Keratinocyte (primary cell): ENCODE data around the gene RFC1. TPM values are rescaled to one million over a fixed set of nuclear protein-coding genes. Genes with fewer than 3 reads are reported as not detected.

Experiments used
- DNase-seq: peaks from one replicate; pipeline ENCODE4 v3.0.0-alpha.2; 2011; ENCODE audit warnings: low read depth, missing footprints, low spot score
- FAIRE-seq: peaks from 2 replicates; lab custom pipeline; 2011; peaks lifted over from hg19 to GRCh38; lab: Jason Lieb, UNC
- H2AFZ ChIP-seq: 2 replicates; pipeline ENCODE4 v1.6.0; 2012; ENCODE audit warnings: low read length, control low read depth, inconsistent platforms; ENCODE audit not compliant: control insufficient read depth
- H3K27ac ChIP-seq: 2 replicates; pipeline ENCODE4 v1.5.1; 2011; ENCODE audit warnings: low read length; ENCODE audit not compliant: control insufficient read depth, insufficient read depth
- H3K27me3 ChIP-seq: 3 replicates; pipeline ENCODE4 v1.6.0; 2011; ENCODE audit warnings: low read length; ENCODE audit not compliant: control insufficient read depth, insufficient read depth; ENCODE audit errors: extremely low read depth
- H3K36me3 ChIP-seq, 2 experiments: 2 replicates in 1 of 2; 3 replicates in 1 of 2; pipeline ENCODE4 v1.5.1; 2011; ENCODE audit warnings: low read length in 2 of 2, mild to moderate bottlenecking in 1 of 2; ENCODE audit not compliant: control insufficient read depth in 2 of 2, insufficient read depth in 2 of 2; ENCODE audit errors: extremely low read depth in 1 of 2
- H3K4me1 ChIP-seq: 3 replicates; pipeline ENCODE4 v1.5.1; 2011; ENCODE audit warnings: low read length; ENCODE audit not compliant: control insufficient read depth, insufficient read depth; ENCODE audit errors: extremely low read depth
- H3K4me2 ChIP-seq: 3 replicates; pipeline ENCODE4 v1.6.0; 2011; ENCODE audit warnings: low read depth, low read length; ENCODE audit not compliant: control insufficient read depth, insufficient read depth; ENCODE audit errors: extremely low read depth
- H3K4me3 ChIP-seq, 3 experiments: fragments of 200-600 bp in 1 of 3; sonication (generic) in 1 of 3; 2 replicates in 2 of 3; 3 replicates in 1 of 3; pipeline ENCODE4 v1.5.1; 2011 to 2016; ENCODE audit warnings: low read length in 3 of 3, mild to moderate bottlenecking in 3 of 3, control low read depth in 2 of 3, inconsistent platforms in 1 of 3, low read depth in 1 of 3, mixed read lengths in 1 of 3, mixed run types in 1 of 3, moderate library complexity in 1 of 3; ENCODE audit not compliant: control insufficient read depth in 2 of 3, insufficient read depth in 2 of 3; ENCODE audit errors: extremely low read depth in 1 of 3
- H3K79me2 ChIP-seq: 2 replicates; pipeline ENCODE4 v1.6.0; 2012; ENCODE audit warnings: low read length; ENCODE audit not compliant: control insufficient read depth, insufficient read depth
- H3K9ac ChIP-seq: 3 replicates; pipeline ENCODE4 v1.6.0; 2011; ENCODE audit warnings: low read length; ENCODE audit not compliant: control insufficient read depth, insufficient read depth; ENCODE audit errors: extremely low read depth
- H3K9me1 ChIP-seq: 3 replicates; pipeline ENCODE4 v1.6.0; 2011; ENCODE audit warnings: low read length; ENCODE audit not compliant: control insufficient read depth, insufficient read depth; ENCODE audit errors: extremely low read depth
- H3K9me3 ChIP-seq: 2 replicates; pipeline ENCODE4 v1.5.1; 2012; ENCODE audit warnings: low read depth, low read length; ENCODE audit not compliant: control insufficient read depth
- H4K20me1 ChIP-seq: 3 replicates; pipeline ENCODE4 v1.6.0; 2011; ENCODE audit warnings: low read length; ENCODE audit not compliant: control insufficient read depth, insufficient read depth; ENCODE audit errors: extremely low read depth
- EZH2 ChIP-seq: IDR thresholded peaks from one replicate; pipeline ENCODE4 v1.6.1; 2012; ENCODE audit warnings: inconsistent platforms, mild to moderate bottlenecking, low read length, moderate library complexity
- dilution Hi-C: fragments of 300-500 bp; cut with MboI; formaldehyde crosslinking; loops from one replicate; pipeline ENCODE4 v1.7.0; 2020; ENCODE audit warnings: low sequenced_read_pairs; ENCODE audit not compliant: extremely low pct_ligation_motif_present
- polyA plus RNA-seq, 5 experiments: library from polyadenylated mRNA; depleted of rRNA in 3 of 5; stranded (reverse) in 3 of 5; stranded (forward) in 1 of 5; unstranded in 1 of 5; fragments of >200 nt; gene quantifications; 1 replicate in 1 of 5; 2 replicates in 3 of 5; 3 replicates in 1 of 5; pipeline versions ENCODE4 v1.2.1 to v1.2.3, GENCODE V29; 2011 to 2012; ENCODE audit warnings: missing spikeins in 2 of 5, low read depth in 1 of 5, low replicate concordance in 1 of 5
- TF ChIP-seq, protein P1 (sequence below), 3 experiments: IDR thresholded peaks in 1 of 3; conservative IDR thresholded peaks in 1 of 3; optimal IDR thresholded peaks in 1 of 3; 2 replicates in 2 of 3; 3 replicates in 1 of 3; pipeline versions ENCODE3 to v1.5.1; 2011; ENCODE audit warnings: low read length in 3 of 3, mild to moderate bottlenecking in 3 of 3, moderate library complexity in 2 of 3, control low read depth in 1 of 3, inconsistent platforms in 1 of 3; ENCODE audit not compliant: insufficient read depth in 2 of 3; ENCODE audit errors: extremely low read depth in 1 of 3

RFC1 gene
- polyA plus RNA-seq, 1 donor (not counting 4 experiments of a cell fraction or from before 2014, with no cell fraction given): 17.4 TPM

- Histone ChIP-seq H3K27me3 (no peaks in the 10 kb centered on the region), H3K9me1 (no peaks in the 10 kb centered on the region), H3K4me3 (no peak overlapping the region), H3K36me3 (no peaks in the 10 kb centered on the region), H3K4me1 (no peaks in the 10 kb centered on the region), H4K20me1 (no peaks in the 10 kb centered on the region), H3K9me3 (no peaks in the 10 kb centered on the region), H3K27ac (no peak overlapping the region), H3K79me2 (peaks cover 29% of the 10 kb centered on the region), H2AFZ (no peak overlapping the region), H3K9ac (no peak overlapping the region), H3K4me2 (no peak overlapping the region)
- no peak for FAIRE-seq
- TF ChIP-seq, protein P1, sequence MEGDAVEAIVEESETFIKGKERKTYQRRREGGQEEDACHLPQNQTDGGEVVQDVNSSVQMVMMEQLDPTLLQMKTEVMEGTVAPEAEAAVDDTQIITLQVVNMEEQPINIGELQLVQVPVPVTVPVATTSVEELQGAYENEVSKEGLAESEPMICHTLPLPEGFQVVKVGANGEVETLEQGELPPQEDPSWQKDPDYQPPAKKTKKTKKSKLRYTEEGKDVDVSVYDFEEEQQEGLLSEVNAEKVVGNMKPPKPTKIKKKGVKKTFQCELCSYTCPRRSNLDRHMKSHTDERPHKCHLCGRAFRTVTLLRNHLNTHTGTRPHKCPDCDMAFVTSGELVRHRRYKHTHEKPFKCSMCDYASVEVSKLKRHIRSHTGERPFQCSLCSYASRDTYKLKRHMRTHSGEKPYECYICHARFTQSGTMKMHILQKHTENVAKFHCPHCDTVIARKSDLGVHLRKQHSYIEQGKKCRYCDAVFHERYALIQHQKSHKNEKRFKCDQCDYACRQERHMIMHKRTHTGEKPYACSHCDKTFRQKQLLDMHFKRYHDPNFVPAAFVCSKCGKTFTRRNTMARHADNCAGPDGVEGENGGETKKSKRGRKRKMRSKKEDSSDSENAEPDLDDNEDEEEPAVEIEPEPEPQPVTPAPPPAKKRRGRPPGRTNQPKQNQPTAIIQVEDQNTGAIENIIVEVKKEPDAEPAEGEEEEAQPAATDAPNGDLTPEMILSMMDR (optimal IDR thresholded peaks at IDR 0.05 in 1 of 3, IDR thresholded peaks at IDR 0.05 in 1 of 3, conservative IDR thresholded peaks at IDR 0.05 in 1 of 3; ENCODE audit: extremely low read depth in 1 of 3, insufficient read depth in 2 of 3, low read length in 3 of 3): no peak
- TF ChIP-seq EZH2: no peak
- dilution Hi-C loops: no loop called here
- DNase-seq: no peak
Observed at GRCh38 chr4:39341075-39341725, 25.0 kb downstream of the RFC1 start.

DNA sequence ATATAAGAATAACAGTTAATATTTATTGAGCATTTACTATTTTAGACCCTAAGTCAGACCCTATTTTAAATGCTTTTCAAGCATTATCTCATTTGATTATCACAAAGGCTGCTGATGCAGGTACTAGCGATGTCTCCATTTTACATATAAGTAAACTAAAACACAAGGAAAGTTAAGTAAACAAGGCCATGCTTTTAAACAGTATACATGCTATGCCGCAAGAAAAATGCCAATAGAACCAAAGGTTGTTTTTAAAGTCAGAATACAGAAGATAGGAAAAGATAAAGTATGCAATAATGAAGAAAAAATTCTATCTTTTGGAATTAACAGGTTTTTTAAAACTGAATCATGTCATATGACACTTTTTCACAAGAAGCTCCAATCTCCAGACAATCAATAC is 26.2 kb downstream of the RFC1 start:
- Histone ChIP-seq H4K20me1 (no peaks in the 10 kb centered on the region), H3K79me2 (peaks cover 26% of the 10 kb centered on the region), H3K27me3 (no peaks in the 10 kb centered on the region), H2AFZ (no peak overlapping the region), H3K9ac (no peak overlapping the region), H3K4me2 (no peak overlapping the region), H3K4me3 (no peak overlapping the region), H3K4me1 (no peaks in the 10 kb centered on the region), H3K27ac (no peak overlapping the region), H3K36me3 (no peaks in the 10 kb centered on the region), H3K9me3 (no peaks in the 10 kb centered on the region), H3K9me1 (no peaks in the 10 kb centered on the region)
- TF ChIP-seq, protein P1 (optimal IDR thresholded peaks at IDR 0.05 in 1 of 3, IDR thresholded peaks at IDR 0.05 in 1 of 3, conservative IDR thresholded peaks at IDR 0.05 in 1 of 3; ENCODE audit: extremely low read depth in 1 of 3, insufficient read depth in 2 of 3, low read length in 3 of 3): no peak
- TF ChIP-seq EZH2: no peak
- dilution Hi-C loops: no loop called here
- DNase-seq: no peak
- no peak for FAIRE-seq
